HG03558 (cell line): ENCODE measurements around the gene MAPRE3.
"Not testable (repeated sequence)": the region's sequence is repeated elsewhere in the genome, so short reads cannot be mapped to it uniquely, and the experiment has no call there.

Source experiments
- ATAC-seq: cut with Tn5 transposase; IDR thresholded peaks from one replicate; pipeline ENCODE4 v1.9.1; 2021; ENCODE audit warnings: moderate number of reproducible peaks; ENCODE audit not compliant: unreplicated experiment; ENCODE audit errors: extremely low read depth

MAPRE3 gene

GRCh38 chr2:27054721-27055120 lies 84.3 kb downstream of the MAPRE3 start:
- ATAC-seq: no peak

- ATAC-seq: no peak
Measured at GRCh38 chr2:27057184-27057583, 86.7 kb downstream of the MAPRE3 start.

GRCh38 chr2:27058210-27058609 lies 87.8 kb downstream of the MAPRE3 start:
- ATAC-seq: no peak

- no peak for ATAC-seq
Measured at GRCh38 chr2:27059141-27059820, 88.8 kb downstream of the MAPRE3 start.

GRCh38 chr2:27060323-27060722 lies 89.9 kb downstream of the MAPRE3 start:
- no peak for ATAC-seq

- no peak for ATAC-seq
Measured at GRCh38 chr2:27065128-27065527, 94.7 kb downstream of the MAPRE3 start.

- no peak for ATAC-seq
Measured at GRCh38 chr2:27067385-27067784, 96.9 kb downstream of the MAPRE3 start.

- ATAC-seq: no peak
Measured at GRCh38 chr2:27069436-27069835, 99.0 kb downstream of the MAPRE3 start.

GRCh38 chr2:27069961-27070618 lies 99.7 kb downstream of the MAPRE3 start:
- no peak for ATAC-seq

GRCh38 chr2:27070653-27071276 lies 100.3 kb downstream of the MAPRE3 start:
- ATAC-seq: no peak

GRCh38 chr2:27071277-27071989 lies 101.0 kb downstream of the MAPRE3 start, which contains the start of gene OST4:
TSS of gene OST4 (minus strand) at chr2:27071654.
- ATAC-seq: peak; percentile 61

GRCh38 chr2:27071990-27072830 lies 101.8 kb downstream of the MAPRE3 start:
- peak; percentile 24 for ATAC-seq

- no peak for ATAC-seq
Measured at GRCh38 chr2:27072920-27073319, 102.5 kb downstream of the MAPRE3 start.

GRCh38 chr2:27073782-27074181 lies 103.3 kb downstream of the MAPRE3 start:
- no peak for ATAC-seq

GRCh38 chr2:27074738-27075565 lies 104.5 kb downstream of the MAPRE3 start:
- no peak for ATAC-seq

- ATAC-seq: not testable (repeated sequence)
Measured at GRCh38 chr2:27075566-27075871, 105.1 kb downstream of the MAPRE3 start.

GRCh38 chr2:27076323-27076722 lies 105.9 kb downstream of the MAPRE3 start:
- ATAC-seq: no peak
